ES-I3 (cell line): ENCODE results near the gene UQCRC2.
"Not testable (repeated sequence)": the region's sequence is repeated elsewhere in the genome, so short reads cannot be mapped to it uniquely, and the experiment has no call there.

Experiments used
- H3K36me3 ChIP-seq: 2 replicates; pipeline ENCODE4 v1.6.1; 2013; ENCODE audit warnings: mild to moderate bottlenecking, low read length, control low read depth, moderate library complexity; ENCODE audit not compliant: insufficient read depth
- H3K4me1 ChIP-seq: 2 replicates; pipeline ENCODE4 v1.6.1; 2013; ENCODE audit warnings: mild to moderate bottlenecking, control low read depth, low read length; ENCODE audit not compliant: insufficient read depth
- H3K9ac ChIP-seq: 2 replicates; pipeline ENCODE4 v1.6.1; 2013; ENCODE audit warnings: low read depth, mild to moderate bottlenecking, low read length, moderate library complexity
- H3K9me3 ChIP-seq: 2 replicates; pipeline ENCODE4 v1.6.1; 2013; ENCODE audit warnings: mild to moderate bottlenecking, low read length, moderate library complexity; ENCODE audit not compliant: control insufficient read depth, insufficient read depth

Gene UQCRC2

DNA sequence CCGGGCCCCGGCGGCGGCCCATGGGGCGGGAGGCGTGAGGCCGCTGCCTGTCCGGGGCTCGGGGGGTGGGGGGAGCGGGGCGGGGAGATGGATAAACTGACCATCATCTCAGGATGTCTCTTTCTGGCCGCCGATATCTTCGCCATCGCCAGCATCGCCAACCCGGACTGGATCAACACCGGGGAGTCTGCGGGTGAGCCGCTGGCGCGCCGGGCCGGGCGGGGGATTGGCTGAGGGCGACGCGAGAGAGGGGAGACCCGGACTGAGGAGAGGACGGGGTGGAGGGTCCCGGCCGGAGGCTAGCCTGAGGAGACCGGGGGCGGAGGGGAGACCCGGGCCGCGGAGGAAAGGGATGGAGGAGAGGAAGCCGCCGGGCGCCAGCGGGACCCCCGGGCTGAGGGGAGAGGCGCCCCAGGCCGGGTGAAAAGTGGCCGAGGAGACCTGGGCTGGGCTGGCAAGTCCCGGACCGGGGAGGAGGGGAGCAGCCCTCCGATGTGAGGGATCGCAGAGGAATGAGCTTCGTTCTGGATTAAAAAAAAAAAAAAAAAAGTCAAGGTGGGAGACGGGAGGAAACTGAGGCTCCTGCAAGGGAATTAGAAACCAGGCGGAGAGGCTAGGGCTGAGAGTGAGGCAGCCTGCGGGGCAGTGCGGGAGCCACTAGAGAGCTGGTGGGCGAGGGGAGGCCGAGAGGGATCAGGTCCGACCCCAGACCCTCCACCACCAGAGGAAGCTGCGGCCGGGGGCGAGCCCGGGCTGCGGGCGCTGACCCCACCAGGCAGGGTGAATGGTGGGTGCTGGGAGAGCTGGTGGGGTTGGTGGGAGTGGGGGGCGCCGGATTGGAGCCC, 55.3 kb downstream of the UQCRC2 start:
- Histone ChIP-seq H3K36me3 (no peaks in the 10 kb centered on the region), H3K9ac (peak overlapping the region; percentile 81), H3K9me3 (no peaks in the 10 kb centered on the region), H3K4me1 (peaks cover 3% of the 10 kb centered on the region; the same call in 1 of the 2 replicates)

DNA sequence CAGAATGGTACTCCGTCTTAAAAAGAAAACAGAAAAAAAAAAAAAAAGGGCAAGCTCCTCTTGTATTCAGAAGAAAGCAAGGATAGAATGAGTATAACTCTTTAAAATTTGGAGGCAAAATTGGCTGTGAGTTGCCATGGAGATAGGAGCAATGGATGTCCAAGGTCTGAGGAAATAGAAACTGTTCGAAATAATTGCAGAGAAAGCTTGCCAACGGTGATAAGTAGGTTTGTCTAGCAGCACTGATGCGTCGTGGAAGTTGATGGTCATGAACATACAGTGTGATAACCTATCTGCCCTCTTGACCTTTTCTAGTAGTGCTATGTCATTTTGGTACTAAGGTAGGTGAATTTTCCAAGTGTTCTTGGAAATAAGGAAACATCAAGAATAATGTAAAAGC, 57.7 kb downstream of the UQCRC2 start:
- H3K36me3 ChIP-seq: no peaks in the 10 kb centered on the region
- no peaks in the 10 kb centered on the region for H3K9me3 ChIP-seq
- H3K9ac ChIP-seq: no peak overlapping the region
- peaks cover 3% of the 10 kb centered on the region; the same call in 1 of the 2 replicates for H3K4me1 ChIP-seq

DNA sequence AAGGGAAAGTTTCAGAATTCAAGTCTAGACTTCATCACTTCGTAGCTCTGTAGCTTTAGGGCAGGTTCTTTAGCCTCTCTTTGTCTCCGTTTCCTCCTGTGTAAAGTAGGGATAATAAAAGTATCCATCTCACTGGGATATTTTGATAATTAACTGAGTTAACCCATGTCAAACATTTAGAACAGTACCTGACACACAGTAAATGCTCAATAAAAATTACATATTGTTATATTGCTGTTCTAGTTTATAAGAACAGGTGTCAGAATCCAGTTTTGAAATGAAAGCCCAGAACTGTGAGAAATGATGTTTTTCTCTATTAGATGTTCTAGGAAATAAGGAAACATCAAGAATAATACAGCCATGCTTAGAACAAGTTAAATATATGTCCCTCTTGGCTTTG, 59.1 kb downstream of the UQCRC2 start:
- Histone ChIP-seq H3K9me3 (no peaks in the 10 kb centered on the region), H3K4me1 (no peaks in the 10 kb centered on the region), H3K36me3 (no peaks in the 10 kb centered on the region), H3K9ac (no peak overlapping the region)

DNA sequence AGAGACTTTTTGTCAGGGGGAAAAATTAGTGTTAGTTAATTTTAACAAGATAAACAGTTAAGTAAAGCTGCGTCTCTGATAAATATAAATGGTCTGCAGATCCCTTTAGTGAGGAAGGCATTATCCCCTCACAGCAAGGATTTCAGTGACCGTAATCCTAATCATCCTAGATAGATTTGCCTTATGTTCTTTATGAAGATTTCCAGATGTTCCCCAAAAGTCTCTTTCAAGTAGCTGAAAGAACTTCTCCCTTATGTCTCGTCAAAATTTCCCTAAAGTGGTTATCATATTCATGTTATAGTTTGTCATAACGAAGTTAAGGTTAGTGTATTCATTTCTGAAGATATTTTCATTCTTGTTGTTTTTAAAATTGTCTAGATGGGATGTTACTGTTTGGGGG, 60.3 kb downstream of the UQCRC2 start:
- no peaks in the 10 kb centered on the region for H3K36me3 ChIP-seq
- H3K4me1 ChIP-seq: no peaks in the 10 kb centered on the region
- no peaks in the 10 kb centered on the region for H3K9me3 ChIP-seq
- H3K9ac ChIP-seq: no peak overlapping the region

DNA sequence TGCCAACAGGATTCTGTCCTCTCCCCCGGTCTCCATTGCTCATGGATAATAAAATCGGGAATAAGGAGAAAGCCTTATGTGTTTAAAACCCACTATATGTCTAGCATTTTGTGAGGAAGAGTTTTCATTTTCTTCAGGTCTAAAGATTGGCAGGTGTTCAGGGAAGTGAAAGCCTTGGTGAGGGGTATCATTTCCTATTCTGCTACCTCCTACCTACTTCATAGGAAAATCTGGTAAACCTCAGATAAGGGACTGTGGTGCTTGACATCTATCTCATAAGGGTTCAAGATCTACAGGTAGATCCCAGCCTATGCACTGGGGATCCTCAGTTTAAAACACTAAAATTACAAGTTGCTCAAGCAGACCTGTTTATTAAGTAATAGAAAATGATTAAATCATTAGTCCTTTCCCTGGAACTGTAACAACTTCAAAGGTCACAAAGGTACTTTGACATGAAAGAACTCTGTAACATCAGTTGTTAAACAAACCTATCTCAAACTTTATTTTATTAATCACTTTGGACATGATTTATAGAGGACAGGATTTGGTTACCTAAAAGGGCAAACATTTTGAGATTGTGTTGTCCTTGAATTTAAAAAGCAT, 61.2 kb downstream of the UQCRC2 start:
- H3K4me1 ChIP-seq: no peaks in the 10 kb centered on the region
- no peaks in the 10 kb centered on the region for H3K9me3 ChIP-seq
- H3K9ac ChIP-seq: no peak overlapping the region
- H3K36me3 ChIP-seq: no peaks in the 10 kb centered on the region

DNA sequence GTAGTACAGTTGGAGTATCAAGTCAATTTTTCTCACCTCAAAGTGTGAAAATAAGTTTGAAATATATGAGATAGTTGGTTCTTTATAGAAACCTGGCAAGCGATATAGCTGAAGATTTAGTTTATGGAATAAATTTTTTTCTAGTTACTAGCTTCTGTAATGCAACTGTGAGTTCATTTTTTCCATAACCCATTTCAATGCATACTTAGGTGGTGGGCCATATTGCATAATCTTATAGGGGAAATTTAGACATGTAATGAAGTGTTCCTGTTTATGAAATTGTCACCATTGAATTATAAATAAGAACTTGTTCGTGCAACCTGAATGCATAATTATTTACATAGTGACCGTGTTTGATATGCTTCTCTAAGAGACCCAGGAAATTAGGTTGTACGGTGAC, 63.8 kb downstream of the UQCRC2 start:
- no peak overlapping the region for H3K9ac ChIP-seq
- no peaks in the 10 kb centered on the region for H3K4me1 ChIP-seq
- no peaks in the 10 kb centered on the region for H3K36me3 ChIP-seq
- H3K9me3 ChIP-seq: no peaks in the 10 kb centered on the region

DNA sequence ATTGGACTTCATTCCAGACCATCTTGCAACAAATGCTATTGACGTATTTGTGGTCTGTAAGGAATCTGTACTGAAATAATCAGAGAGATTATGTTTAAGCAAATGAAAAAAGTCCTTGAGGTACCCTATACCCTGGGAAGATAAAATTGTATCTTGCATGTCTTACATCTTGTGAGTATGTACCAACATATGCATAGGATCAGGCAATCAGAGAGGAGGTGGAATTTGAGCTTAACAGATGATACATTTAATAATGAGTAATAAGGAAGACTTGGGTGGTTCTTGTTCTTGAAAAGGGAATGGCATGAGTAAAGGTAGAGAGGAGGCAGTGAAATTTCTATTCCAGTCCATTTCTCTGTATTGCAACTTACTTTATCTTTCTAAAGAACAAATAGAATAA, 65.4 kb downstream of the UQCRC2 start:
- H3K9ac ChIP-seq: no peak overlapping the region
- no peaks in the 10 kb centered on the region for H3K36me3 ChIP-seq
- no peaks in the 10 kb centered on the region for H3K4me1 ChIP-seq

DNA sequence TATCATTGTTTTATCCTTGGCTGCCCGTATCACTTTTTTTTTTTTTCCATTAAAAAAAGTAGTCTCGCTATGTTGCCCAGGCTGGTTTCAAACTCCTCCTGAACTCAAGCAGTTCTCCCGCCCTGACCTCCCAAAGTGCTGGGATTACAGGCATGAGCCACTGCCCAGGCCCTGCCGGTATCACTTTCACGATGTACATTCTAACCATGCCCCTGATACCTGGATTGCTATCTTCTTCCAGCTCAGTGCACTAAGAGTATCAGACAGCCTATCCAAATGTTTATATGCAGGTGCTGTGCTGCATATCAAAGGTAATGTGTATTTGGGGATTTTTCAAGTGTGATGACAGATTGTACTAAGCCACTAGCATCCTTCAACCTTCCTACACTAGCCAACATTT, 69.0 kb downstream of the UQCRC2 start:
- Histone ChIP-seq H3K4me1 (no peaks in the 10 kb centered on the region), H3K9me3 (no peaks in the 10 kb centered on the region), H3K36me3 (no peaks in the 10 kb centered on the region), H3K9ac (no peak overlapping the region)

More for the DNA sequence above, 65.4 kb downstream of the UQCRC2 start:
- no peaks in the 10 kb centered on the region for H3K9me3 ChIP-seq

DNA sequence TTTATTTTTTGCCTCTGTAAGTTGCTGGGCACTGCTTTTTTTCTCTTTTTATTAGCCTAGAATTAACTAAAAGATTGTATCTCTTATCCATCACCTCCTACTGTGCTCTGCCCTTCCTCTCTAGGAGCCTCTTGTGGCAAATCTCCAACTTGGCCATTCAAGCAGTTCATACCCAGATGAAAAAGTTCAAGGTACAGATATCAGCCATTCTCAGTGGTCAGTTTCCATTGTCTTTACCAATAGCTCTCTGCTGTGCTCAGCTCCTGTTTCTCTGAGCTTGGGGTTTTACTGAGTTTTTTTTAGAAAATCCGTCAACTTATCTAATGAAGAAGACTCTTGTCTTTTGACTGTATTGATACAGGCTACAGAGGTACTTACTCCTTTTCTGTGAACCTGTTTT, 70.3 kb downstream of the UQCRC2 start:
- no peak overlapping the region for H3K9ac ChIP-seq
- no peaks in the 10 kb centered on the region for H3K4me1 ChIP-seq
- no peaks in the 10 kb centered on the region for H3K9me3 ChIP-seq
- H3K36me3 ChIP-seq: no peaks in the 10 kb centered on the region

DNA sequence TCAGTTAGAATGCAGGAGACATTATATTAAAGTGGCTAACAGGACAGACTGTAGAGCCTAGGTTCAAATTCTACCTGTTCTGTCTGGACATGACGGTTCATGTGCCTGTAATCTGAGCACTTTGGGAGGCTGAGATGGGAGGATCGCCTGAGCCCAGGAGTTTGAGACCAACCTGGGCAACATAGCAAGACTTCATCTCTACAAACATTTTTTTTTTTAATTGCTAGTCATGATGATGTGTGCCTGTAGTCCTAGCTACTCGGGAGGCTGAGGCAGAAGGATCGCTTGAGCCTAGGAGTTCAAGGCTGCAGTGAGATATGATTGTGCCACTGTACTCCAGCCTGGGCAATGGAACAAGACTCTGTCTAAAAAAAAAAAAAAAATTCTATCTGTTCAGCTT, 71.6 kb downstream of the UQCRC2 start:
- not testable (repeated sequence) for H3K9me3 ChIP-seq, H3K9ac ChIP-seq, H3K4me1 ChIP-seq, H3K36me3 ChIP-seq

DNA sequence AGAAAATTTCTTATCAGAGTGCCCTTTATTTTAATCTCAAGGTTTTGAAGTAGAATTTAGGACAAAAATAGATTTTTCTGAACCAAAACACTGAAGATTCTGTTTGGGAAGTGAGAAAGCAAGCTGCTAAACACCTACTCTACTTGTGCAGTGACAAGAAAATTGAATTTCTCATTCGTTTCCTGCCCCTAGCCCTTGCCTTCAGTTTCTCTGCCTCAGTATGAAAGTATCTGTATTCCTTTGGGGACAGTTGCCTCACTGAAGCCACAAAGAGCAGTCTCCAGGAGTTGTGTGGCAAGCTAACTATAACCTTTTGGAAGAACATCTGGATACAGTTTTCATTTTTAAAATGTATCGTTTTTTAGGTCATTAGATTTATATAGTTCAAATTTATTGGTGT, 74.5 kb downstream of the UQCRC2 start:
- H3K4me1 ChIP-seq: no peaks in the 10 kb centered on the region
- H3K36me3 ChIP-seq: no peaks in the 10 kb centered on the region
- no peaks in the 10 kb centered on the region for H3K9me3 ChIP-seq
- H3K9ac ChIP-seq: no peak overlapping the region

DNA sequence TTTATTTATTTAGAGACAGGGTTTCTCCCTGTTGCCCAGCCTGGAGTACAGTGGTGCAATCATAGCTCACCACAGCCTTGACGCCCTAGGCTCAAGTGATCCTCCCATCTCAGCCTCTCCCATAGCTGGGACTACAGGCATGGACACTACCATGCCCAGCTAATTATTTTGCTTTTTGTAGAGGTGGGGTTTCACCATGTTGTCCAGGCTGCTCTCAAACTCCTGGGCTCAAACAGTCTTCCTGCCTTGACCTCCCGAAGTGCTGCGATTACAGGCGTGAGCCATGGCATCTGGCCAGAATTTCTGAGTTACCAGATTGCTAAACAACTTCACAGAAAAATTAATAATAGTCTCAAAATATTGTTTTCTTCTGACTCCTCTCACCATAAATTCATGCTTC, 76.5 kb downstream of the UQCRC2 start:
- H3K4me1 ChIP-seq: no peaks in the 10 kb centered on the region
- H3K9me3 ChIP-seq: no peaks in the 10 kb centered on the region
- H3K9ac ChIP-seq: no peak overlapping the region
- H3K36me3 ChIP-seq: no peaks in the 10 kb centered on the region

DNA sequence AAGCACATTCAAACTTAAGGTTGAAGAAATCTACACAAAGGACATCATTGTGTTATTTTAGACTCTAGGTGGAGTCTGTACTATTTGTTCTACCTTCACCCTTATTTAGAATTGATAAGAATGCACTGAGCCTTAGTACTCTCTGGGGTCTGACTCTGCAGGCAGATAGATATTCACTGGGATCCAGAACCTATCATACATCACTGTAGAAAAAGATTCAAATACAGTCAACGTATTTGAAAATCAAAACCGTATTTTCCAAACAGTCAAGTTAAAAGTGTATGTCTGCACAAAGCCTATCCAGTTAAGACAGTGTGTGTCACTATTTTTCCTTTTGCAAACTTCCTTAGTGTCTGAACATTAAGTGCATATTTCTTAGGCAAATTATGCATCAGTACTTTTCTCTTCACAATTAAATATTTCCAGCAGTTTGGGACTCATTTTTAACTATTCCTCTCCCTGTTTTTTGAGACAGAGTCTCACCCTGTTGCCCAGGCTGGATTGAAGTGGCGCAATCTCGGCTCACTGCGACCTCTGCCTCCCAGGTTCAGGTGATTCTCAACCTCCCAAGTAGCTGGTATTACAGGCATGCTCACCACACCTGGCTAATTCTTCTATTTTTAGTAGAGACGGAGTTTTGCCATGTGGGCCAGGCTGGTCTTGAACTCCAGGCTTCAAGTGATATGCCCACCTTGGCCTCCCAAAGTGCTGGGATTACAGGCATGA, 77.1 kb downstream of the UQCRC2 start:
- H3K36me3 ChIP-seq: no peaks in the 10 kb centered on the region
- no peaks in the 10 kb centered on the region for H3K9me3 ChIP-seq
- H3K4me1 ChIP-seq: peaks cover 5% of the 10 kb centered on the region; the same call in 1 of the 2 replicates
- no peak overlapping the region for H3K9ac ChIP-seq

DNA sequence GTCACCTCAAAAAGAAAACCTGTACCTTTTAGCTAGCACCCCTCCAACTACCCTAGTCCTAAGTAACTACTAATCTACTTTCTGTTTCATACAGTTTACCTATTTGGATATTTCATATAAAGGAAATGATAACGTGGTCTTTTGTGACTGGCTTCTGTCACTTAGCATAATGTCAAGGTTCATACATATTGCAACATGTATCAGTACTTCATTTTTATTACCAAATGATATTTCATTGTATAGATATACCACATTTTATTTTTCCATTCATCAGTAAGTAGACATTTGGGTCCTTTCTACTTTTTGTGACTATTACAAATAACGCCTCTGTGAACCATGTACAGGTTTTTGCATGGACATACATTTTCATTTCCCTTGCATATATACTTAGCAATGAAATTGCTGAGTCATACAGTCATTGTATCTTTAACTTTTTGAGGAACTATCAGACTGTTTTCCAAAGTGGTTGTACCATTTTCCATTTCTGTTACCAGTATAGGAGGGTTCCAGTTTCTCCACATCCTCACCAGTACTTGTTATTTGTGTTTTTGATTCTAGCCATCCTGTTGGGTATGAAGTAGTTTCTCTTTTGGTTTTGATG, 78.4 kb downstream of the UQCRC2 start:
- Histone ChIP-seq H3K36me3 (no peaks in the 10 kb centered on the region), H3K4me1 (peaks cover 6% of the 10 kb centered on the region; the same call in 1 of the 2 replicates), H3K9ac (no peak overlapping the region), H3K9me3 (no peaks in the 10 kb centered on the region)
